ENCODE data around the gene NUDT2. TPM values are rescaled to one million over a fixed set of nuclear protein-coding genes. Genes with fewer than 3 reads are reported as not detected.

The NUDT2 gene
- polyA plus RNA-seq, 1 experiment = 39.5 TPM

DNA sequence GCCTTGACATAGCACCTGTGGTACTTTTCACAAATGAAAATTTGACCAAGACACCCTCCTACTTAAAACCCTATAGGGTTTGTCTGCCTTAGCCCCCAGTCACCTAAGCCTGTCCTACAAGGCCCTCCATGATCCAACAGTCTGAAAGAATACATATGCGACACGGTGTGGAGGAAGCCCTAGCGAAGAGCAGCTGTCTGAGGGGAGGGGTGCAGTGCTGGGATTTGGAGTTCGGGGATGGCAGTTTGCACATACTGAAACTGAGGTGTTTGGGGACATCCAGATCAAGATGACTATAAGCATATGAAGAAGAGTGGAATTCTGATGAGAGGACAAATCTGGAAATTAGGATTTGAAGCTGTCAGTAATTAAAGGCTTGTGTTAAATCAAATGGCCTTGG is 54.5 kb downstream of the NUDT2 start:
- no peak for DNase-seq (ENCODE audit: low read depth)
- CTCF ChIA-PET = no interaction called here
- Histone ChIP-seq H3K4me3 (ENCODE audit: low read depth, low read length) (no peak overlapping the region), H3K36me3 (ENCODE audit: control insufficient read depth, insufficient read depth, low read length) (no peaks in the 10 kb centered on the region), H3K27me3 (ENCODE audit: control insufficient read depth, insufficient read depth, low read length) (peaks cover 3% of the 10 kb centered on the region; the same call in 1 of the 2 replicates)
- POLR2A ChIA-PET = no interaction called here
- TF ChIP-seq, protein P1, sequence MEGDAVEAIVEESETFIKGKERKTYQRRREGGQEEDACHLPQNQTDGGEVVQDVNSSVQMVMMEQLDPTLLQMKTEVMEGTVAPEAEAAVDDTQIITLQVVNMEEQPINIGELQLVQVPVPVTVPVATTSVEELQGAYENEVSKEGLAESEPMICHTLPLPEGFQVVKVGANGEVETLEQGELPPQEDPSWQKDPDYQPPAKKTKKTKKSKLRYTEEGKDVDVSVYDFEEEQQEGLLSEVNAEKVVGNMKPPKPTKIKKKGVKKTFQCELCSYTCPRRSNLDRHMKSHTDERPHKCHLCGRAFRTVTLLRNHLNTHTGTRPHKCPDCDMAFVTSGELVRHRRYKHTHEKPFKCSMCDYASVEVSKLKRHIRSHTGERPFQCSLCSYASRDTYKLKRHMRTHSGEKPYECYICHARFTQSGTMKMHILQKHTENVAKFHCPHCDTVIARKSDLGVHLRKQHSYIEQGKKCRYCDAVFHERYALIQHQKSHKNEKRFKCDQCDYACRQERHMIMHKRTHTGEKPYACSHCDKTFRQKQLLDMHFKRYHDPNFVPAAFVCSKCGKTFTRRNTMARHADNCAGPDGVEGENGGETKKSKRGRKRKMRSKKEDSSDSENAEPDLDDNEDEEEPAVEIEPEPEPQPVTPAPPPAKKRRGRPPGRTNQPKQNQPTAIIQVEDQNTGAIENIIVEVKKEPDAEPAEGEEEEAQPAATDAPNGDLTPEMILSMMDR (IDR thresholded peaks at IDR 0.05; ENCODE audit: insufficient read depth, low read depth, low read length) = no peak

DNA sequence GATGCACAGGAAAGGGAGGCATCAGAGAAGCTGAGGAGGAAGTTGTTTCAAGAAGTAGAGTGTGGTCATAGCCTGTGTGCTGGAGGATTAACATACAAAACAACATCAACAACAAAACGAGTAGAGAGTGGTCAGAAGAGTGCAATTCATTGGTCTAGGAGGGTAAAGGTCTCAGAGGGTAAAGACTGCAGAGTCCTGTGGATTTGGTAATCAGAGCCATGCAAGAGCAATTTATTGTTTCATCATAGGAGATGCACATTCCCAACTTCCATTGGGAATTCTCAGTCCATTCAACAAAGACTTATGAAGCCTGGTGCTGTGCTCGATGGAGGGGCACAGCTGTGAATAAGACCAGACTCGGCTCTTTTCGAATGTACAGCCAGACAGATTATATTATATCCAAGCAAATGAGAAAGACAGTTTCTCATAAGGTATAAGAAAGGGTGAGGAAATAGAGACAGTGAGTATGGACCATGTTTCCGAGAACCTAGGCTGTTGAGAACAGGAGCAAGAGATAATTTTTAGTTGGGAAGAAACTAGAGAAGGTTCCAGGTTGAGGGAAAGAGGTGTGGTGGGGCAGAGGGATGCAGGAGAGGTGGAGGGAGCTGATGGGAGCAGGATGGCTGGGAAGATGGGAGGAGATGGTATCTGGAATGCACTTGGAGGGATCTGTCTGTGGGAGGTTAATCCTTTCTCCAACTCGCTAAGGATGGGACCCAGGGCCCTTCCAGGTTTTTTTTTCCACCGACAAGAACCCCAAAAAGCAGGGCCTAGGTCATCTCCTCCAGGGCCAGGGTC is 55.2 kb downstream of the NUDT2 start:
- H3K27me3 ChIP-seq (ENCODE audit: control insufficient read depth, insufficient read depth, low read length) = peaks cover 3% of the 10 kb centered on the region; the same call in 1 of the 2 replicates
- H3K4me3 ChIP-seq (ENCODE audit: low read depth, low read length) = no peak overlapping the region
- H3K36me3 ChIP-seq (ENCODE audit: control insufficient read depth, insufficient read depth, low read length) = no peaks in the 10 kb centered on the region
- TF ChIP-seq, protein P1 (IDR thresholded peaks at IDR 0.05; ENCODE audit: insufficient read depth, low read depth, low read length) = no peak
- no peak for DNase-seq (ENCODE audit: low read depth)
- ChIA-PET POLR2A (no interaction called here), CTCF (no interaction called here)

DNA sequence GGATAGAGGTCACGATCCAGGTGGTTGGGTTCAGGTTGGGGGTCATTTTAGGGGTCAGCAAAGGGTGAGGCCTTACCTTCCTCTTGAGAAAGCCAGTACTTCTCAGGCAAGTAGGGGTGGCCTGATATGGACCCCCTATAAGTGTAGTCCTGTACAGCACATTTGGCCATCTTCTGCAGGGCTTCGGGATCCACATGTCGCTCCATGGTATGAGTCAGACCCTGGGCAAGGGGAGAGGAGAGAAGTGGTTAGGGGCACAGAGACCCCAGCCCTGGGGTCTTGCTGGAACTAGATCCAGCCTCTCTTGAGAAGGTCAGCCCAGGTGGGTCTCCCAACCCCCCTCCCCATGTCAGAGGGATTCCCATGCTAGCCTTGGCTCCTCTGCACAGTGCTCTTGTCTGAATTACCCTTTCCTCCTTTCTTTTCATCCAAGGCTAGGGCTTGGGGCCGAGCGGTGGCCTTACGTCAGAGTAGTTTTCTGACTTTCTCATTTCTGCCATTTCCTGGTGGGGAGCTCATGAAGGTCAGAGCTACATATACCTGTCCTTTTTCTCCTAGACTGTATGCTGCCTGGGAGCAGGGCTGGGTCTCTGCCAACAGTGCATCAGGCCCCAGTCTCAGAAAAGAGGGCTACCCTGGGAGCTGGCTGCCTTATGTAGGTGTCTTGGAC is 56.3 kb downstream of the NUDT2 start:
- POLR2A ChIA-PET = no interaction called here

DNA sequence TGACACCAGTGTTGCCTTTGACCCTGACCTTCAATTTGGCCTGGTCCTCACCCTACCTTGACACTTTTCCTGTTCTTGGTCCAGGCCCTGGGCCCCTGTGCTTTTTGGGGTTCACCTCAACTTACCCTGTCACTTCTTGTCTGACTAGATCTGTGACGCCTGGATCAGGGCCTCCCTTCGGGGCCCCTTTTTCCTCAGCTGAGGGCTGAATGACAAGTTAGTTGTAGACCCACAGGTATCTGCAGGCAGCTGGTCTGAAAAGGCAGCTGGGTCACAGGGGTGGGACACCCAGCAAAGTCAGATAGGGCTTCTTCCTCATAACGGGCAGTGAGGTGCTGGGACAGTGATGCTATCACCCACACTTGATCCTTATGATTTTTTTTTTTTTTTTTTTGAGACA is 57.3 kb downstream of the NUDT2 start:
- Histone ChIP-seq H3K36me3 (ENCODE audit: control insufficient read depth, insufficient read depth, low read length) (no peaks in the 10 kb centered on the region), H3K27me3 (ENCODE audit: control insufficient read depth, insufficient read depth, low read length) (0 out of 2 replicates have a peak, but pooled peaks cover 3% of the 10 kb centered on the region), H3K4me3 (ENCODE audit: low read depth, low read length) (no peak overlapping the region)
- ChIA-PET POLR2A (no interaction called here), CTCF (interaction anchor here (1.3 kb wide), 1 partner anchor 17 kb away, joined by 9 read pairs; no protein-coding TSS in a partner anchor)
- DNase-seq (ENCODE audit: low read depth) = no peak
- TF ChIP-seq, protein P1 (IDR thresholded peaks at IDR 0.05; ENCODE audit: insufficient read depth, low read depth, low read length) = no peak

More for the DNA sequence above, 56.3 kb downstream of the NUDT2 start:
- Histone ChIP-seq H3K27me3 (ENCODE audit: control insufficient read depth, insufficient read depth, low read length) (peaks cover 3% of the 10 kb centered on the region; the same call in 1 of the 2 replicates), H3K36me3 (ENCODE audit: control insufficient read depth, insufficient read depth, low read length) (no peaks in the 10 kb centered on the region), H3K4me3 (ENCODE audit: low read depth, low read length) (no peak overlapping the region)
- no peak for DNase-seq (ENCODE audit: low read depth)
- TF ChIP-seq, protein P1 (IDR thresholded peaks at IDR 0.05; ENCODE audit: insufficient read depth, low read depth, low read length) = no peak
- CTCF ChIA-PET = interaction anchor here (1.3 kb wide), 1 partner anchor 18 kb away, joined by 9 read pairs; no protein-coding TSS in a partner anchor

DNA sequence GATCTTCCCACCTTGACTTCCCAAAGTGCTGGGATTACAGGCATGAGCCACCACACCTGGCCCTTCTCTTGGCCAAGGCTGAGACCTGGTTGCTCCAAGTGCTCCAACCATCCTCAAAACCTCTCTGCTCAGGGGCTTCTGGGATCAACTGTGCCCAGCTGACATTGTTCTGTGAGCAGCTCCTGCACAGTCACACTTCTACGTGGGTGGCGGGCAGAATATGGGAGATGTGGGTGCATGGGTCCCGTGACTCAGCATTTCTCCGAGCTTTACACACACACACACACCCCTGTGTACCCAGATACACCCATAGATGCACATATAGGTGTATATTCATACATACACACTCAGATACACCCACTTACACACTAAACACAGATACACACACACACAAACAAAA is 57.9 kb downstream of the NUDT2 start:
- ChIA-PET POLR2A (no interaction called here), CTCF (interaction anchor here (1.0 to 2.2 kb wide), 2 partner anchors 8 to 17 kb away, joined by 6 to 9 read pairs; no protein-coding TSS in a partner anchor)
- Histone ChIP-seq H3K36me3 (ENCODE audit: control insufficient read depth, insufficient read depth, low read length) (no peaks in the 10 kb centered on the region), H3K4me3 (ENCODE audit: low read depth, low read length) (no peak overlapping the region), H3K27me3 (ENCODE audit: control insufficient read depth, insufficient read depth, low read length) (0 out of 2 replicates have a peak, but pooled peaks cover 3% of the 10 kb centered on the region)
- TF ChIP-seq, protein P1 (IDR thresholded peaks at IDR 0.05; ENCODE audit: insufficient read depth, low read depth, low read length) = no peak
- DNase-seq (ENCODE audit: low read depth) = no peak
